Inflammatory macrophage treated with lipopolysaccharide for 1 hour (primary cell): ENCODE data around the gene DNTT.

ENCODE experiments used
- DNase-seq, 2 donors: peaks; one replicate each; pipeline ENCODE4 v3.0.0-alpha.2; 2020 to 2022

Gene DNTT

DNA sequence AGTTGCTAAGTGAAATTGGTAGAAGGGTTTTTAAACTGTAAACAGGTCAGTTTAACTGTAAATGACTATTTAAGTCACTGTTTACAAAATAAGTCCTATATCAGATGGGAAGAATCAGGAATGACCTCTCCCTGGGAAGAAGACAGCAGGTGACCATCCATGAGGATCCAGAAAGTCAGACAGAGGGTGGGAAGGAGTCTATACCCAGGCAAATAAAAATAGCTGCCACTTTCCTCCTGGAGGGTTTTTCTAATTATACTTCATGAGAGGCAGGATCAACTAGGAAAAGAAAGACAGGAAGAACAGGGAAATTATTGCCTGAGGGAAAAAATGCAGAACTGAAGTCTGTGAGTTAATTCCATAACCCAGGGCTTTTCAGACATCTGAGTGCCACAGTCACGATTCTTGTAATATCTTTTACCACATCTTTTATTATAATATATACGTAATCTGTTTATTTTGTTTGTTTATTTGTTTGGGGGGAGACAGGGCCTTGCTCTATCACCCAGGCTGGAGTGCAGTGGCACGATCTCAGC is 7.0 kb downstream of the DNTT start:
- no peak for DNase-seq

GRCh38 chr10:96313344-96313743 is 9.1 kb downstream of the DNTT start:
- DNase-seq: no peak

- no peak for DNase-seq
Observed at GRCh38 chr10:96317067-96317833, 13.0 kb downstream of the DNTT start.

GRCh38 chr10:96319754-96320474 is 15.7 kb downstream of the DNTT start:
- DNase-seq: no peak

DNA sequence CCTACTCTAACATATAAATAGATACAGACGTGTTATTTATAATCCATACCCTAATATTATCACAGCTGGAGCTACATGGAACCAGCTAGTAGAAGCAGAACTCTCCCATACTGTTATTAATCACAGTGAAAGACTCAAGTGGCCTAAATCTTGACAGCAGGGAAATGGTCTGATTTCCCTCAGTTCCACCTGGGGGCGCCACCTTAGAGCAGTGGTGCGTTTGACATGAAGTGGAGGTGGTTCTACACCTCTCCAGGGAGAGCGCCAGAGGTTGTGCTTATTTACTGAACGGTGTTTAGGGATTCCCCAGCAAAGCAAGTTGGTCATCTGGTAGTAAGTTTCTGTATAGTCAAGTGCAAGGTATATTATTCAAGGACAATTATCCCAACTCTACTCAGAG is 17.6 kb downstream of the DNTT start:
- no peak for DNase-seq

GRCh38 chr10:96322275-96322674 is 18.0 kb downstream of the DNTT start:
- no peak for DNase-seq

GRCh38 chr10:96324447-96324846 is 20.2 kb downstream of the DNTT start:
- DNase-seq: no peak

GRCh38 chr10:96325719-96326373 is 21.6 kb downstream of the DNTT start:
- DNase-seq: no peak

DNA sequence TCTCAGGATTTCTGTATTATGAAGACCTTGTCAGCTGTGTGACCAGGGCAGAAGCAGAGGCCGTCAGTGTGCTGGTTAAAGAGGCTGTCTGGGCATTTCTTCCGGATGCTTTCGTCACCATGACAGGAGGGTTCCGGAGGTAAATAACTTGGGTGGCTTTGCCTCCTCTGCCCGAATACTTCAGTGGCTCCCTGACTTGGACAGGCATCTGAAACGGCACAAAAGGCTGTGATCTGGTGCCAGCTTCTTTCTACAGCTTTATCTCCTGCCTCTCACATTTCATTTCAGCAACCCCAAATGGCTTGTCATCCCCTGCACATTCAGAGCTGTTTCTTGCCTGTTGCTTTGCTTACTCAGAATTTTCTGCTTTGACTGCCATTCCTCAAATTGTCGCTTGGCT is 23.2 kb downstream of the DNTT start:
- DNase-seq: no peak

DNA sequence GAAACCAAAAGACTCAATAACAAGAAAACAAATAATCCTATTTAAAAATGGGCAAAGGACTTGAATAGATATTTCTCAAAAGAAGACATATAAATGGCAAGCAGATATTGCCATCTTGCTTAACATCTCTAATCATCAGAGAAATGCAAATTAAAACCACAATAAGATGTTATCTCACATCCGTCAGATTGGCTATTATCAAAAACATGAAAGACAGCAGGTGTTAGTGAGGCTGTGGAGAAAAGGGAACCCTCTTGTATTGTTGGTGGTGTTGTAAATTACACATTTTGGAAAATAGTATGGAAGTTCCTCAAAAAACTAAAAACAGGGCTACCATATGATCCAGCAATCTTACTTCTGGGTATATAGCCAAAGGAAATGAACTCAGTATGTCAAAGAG is 28.9 kb downstream of the DNTT start:
- peak in 1 of 2 donors; percentile 12 for DNase-seq

DNA sequence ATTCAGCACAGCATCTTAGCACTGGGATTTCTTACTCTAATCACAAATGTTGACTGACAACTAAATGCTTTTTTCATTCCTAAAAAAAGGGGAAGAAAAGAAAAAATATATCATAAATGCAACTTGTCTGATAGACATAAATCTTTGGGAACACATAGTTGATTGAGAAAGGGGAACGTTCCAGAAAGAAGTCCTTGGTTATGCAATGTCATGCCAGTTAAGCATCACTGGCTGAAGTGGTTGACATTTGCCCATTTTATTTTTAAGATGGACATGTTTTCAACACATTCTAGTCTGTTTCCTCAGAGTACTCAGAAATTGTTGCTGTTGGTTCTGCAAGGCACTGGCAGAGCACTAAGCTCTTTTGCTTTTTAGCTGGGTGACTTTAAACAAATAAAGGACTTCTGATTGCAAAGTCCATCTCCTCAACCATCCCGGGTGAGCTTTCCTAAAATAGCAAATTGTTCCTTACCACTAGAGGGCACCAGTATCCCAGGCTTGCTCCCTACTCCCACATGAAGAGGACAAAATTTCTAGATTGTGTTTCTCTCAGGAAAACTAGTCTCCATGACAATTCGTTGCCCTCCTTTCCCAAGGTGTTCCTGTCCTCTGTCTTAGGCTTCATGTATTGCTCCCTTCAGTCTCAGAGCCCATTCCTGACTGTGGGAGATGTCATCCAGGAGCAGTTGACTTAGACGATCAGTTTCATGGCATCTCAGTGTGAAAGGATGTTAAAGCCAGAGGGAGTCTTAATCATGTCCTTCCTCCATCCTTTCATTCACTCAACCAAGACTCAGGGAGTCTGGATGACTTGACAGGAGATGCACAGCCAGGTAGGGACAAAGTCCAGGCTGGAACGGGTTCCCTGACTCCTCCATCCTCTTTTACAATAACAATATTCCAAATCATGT is 30.6 kb downstream of the DNTT start:
- DNase-seq: peak; percentile 17 to 69

- DNase-seq: no peak
Observed at GRCh38 chr10:96337106-96337505, 32.9 kb downstream of the DNTT start.

- no peak for DNase-seq
Observed at GRCh38 chr10:96338279-96338925, 34.2 kb downstream of the DNTT start.

DNA sequence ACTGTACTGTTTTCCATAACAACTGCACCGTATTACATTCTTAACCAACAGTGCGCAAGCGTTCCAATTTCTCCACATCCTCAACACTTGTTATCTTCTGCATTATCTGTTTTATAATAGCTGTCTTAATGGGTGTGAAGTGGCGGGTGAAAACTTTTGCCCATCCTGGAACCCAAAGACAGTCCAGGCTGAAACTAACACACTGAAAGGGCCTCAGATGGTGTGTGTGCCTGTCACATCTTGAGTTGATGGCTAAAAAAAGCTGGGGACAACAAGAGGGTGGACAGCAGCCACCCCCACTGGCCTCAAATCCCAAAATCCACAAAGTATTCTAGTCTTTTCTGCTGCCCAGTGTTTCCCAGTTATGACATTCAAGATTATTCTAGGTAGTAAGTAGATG is 35.1 kb downstream of the DNTT start:
- DNase-seq: no peak

DNA sequence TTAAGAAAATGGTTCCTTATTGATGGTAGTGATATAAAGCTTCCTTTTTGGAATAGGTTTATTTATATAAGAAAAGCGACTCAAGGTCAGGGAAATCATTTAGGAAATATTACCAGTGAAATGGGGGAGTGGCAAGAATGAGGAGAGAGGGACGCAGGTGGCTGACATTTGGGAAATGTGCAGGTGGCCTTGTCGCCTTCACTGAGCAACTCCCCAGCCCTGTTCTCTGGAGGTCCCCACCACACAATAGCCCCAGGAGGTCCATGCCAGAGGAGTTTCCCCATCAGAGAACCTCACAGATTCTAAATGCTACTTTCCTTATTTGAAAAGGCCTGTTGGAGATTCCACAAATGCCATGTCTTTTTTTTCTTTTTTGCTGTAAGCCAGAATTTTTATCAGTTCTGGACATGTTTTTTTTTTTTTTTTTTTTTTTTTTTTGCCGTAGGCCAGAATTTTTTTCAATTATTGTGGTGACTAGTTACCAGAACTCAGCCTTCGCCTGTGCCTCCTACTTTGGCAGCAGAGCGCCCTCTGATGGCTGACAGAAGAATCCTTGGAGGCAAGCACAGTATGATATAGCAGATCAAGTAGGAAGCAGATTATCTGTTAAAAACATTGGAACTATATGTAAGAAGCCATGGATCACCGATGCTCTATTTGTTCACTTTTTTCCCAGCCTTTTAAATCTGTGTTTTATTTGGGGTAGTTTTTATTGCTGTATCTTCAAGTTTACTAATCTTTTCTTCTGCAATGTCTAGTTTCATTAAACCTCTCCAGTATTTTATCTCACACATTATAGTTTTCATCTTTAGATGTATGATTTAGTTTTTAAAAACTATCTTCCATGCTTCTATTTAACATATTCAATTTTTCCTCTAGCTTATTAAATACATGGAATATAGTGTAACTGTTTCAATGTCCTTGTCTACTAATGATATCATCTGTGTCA is 36.0 kb downstream of the DNTT start:
- DNase-seq: peak; percentile 39 to 56

DNA sequence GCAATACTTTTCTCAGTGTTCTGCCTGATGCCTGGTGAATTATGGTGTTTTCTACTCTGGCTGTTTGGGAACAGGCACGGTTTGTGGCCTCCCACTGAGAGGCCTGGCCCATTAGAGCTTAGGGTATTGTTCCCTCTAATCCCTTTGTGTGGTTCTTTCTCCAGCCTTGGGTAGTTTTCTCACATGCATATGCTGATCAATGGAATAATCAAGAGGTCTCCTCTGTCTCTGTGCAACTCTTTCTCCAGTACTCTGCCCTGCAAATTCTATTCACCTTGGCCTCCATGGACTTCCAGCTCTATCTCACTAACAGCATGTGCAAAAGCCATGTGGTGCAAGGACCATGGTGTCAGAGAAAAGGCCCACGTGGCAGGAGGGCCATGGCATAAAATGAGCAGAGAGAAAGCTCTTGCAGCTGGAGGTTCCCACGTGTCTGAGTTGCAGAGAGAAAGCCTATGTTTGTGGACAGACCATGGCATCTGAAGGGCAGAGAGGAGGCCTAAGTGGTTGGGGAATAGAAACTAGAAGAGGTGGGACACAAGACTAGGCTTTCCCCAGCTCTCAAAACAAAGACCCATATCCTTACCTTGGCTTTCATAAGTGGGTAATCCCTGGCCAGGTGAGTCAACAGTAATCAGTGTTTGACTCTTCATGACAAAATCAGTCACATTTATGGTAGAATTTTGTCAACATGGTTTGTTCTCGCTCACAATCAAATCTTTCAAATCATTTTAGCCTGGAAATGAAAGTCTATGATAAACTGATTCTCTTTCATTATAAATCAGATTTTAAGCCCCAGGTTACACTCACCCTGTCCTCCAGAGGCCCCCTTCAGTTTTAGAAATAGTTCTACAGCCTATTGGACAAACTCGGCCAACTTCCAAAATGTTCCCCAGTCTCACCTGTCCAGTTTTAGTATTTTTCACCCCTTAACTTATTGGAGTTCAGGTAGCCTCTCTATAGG is 37.3 kb downstream of the DNTT start:
- DNase-seq: no peak

DNA sequence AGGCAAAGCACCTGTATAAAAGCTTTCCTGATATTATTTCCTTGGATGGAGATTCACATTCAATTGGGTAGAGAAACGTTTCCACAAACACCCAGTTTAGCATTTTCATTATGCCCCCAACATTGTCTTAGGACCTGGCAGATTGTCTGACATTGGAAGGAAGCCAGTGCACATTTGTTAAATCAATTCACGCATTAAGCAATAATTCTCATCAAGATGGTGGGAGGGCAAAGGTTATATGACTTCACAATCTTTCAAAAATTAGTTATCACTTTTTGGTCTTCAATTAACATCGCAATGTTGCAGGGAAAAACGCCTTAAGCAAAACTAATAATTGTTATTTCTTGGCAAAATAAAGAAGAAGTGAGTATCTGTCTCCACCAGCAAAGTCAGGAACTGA is 38.2 kb downstream of the DNTT start:
- DNase-seq: no peak

DNA sequence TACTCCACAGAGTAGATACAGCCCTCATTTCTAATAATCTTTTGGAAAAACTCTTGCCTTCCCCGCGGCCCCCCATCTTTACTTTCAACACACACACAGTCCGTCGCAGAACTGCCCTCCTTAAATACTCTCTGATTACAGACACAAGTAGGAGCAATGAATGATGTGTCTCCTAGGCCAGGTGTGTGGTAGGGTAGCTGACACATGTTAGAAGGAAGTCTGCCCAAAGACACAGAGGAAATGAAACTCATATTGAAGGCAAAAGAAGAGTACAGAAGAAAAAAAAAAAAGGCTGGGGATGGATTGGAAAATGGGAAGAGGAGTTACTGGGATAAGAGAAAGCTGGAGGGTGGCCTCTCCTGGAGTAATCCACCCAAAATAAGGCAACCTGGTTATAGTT is 39.9 kb downstream of the DNTT start:
- no peak for DNase-seq

DNA sequence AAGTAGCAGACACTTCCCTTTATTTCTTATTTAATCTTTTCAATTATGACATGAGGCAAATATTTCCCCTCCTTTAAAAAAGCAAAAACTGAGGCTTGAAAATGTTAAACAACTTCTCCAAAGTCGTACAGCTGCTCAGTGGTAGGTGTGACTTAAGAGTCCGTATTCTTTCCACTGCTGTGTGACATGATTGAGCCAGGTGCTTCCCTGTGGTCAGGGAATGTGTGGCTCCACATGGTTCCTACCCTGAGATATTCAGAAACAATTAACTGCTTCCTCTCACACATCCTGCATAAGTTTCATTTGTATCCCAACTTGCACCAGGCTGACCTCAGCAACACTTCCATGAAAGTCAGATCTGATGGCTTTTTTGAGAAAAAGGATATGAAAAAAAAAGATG is 41.0 kb downstream of the DNTT start:
- DNase-seq: no peak

- no peak for DNase-seq
Observed at GRCh38 chr10:96346295-96346694, 42.1 kb downstream of the DNTT start.
